ENCODE data around the gene FADS2.

DNA sequence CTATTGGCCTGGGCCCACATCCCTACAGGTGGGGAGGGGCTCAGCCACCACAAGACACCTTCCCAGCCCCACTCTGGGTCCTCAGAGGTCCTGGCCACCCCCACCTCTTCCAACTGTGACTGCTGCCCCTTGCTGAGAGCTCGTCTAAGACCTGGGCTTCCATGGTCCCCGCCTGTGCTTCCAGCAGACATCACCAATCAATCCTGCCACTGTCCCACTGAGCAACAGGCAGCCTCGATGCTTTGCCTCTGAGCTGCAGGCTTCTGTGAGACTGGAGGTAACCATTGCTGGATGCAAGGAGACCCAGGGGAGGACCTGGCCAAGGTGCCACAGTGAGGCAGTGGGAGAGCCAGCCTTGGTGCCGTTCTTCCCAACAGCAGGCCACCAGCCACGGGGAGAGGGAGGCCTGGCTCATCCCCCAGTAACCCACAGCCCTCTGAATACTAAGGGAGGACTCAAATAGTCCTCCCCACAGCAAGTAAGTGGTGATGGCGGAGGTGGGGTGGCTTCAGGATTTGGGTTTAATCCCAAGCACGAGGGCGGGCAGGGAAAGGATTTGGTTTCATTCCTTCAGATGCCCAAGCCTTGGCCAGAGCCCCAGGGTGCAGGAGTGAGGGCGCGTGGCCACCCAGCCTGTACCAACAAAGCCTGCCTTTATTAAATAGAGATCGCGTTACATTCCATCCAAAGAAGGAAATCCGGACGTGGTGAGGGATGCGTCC is 68.7 kb downstream of the FADS2 start:
- TF ChIP-seq, protein P1, sequence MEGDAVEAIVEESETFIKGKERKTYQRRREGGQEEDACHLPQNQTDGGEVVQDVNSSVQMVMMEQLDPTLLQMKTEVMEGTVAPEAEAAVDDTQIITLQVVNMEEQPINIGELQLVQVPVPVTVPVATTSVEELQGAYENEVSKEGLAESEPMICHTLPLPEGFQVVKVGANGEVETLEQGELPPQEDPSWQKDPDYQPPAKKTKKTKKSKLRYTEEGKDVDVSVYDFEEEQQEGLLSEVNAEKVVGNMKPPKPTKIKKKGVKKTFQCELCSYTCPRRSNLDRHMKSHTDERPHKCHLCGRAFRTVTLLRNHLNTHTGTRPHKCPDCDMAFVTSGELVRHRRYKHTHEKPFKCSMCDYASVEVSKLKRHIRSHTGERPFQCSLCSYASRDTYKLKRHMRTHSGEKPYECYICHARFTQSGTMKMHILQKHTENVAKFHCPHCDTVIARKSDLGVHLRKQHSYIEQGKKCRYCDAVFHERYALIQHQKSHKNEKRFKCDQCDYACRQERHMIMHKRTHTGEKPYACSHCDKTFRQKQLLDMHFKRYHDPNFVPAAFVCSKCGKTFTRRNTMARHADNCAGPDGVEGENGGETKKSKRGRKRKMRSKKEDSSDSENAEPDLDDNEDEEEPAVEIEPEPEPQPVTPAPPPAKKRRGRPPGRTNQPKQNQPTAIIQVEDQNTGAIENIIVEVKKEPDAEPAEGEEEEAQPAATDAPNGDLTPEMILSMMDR (IDR thresholded peaks at IDR 0.05; ENCODE audit: low read depth, low read length), result no peak
- TF ChIP-seq EZH2phosphoT487 (IDR thresholded peaks at IDR 0.05; ENCODE audit: low read depth), result no peak

All from OCI-LY3 (cell line).